Dedifferentiated amniotic fluid mesenchymal stem cell (primary cell): ENCODE measurements around the gene MYLK4.

Source experiments
- DNase-seq: peaks from one replicate; pipeline ENCODE4 v3.0.0-alpha.2; 2016; ENCODE audit errors: extremely low spot score

Gene MYLK4

GRCh38 chr6:2632976-2633584 is 117.6 kb downstream of the MYLK4 start:
- DNase-seq: no peak

GRCh38 chr6:2632368-2632767 is 118.4 kb downstream of the MYLK4 start:
- no peak for DNase-seq

GRCh38 chr6:2630891-2631571 is 119.7 kb downstream of the MYLK4 start:
- no peak for DNase-seq

GRCh38 chr6:2630359-2630758 is 120.4 kb downstream of the MYLK4 start:
- peak; percentile 19 for DNase-seq

- no peak for DNase-seq
Observed at GRCh38 chr6:2626401-2626800, 124.3 kb downstream of the MYLK4 start.

GRCh38 chr6:2625581-2625980 is 125.1 kb downstream of the MYLK4 start:
- no peak for DNase-seq

GRCh38 chr6:2624177-2624576 is 126.5 kb downstream of the MYLK4 start:
- DNase-seq: no peak

GRCh38 chr6:2623295-2623694 is 127.4 kb downstream of the MYLK4 start:
- DNase-seq: no peak

- no peak for DNase-seq
Observed at GRCh38 chr6:2622671-2623070, 128.1 kb downstream of the MYLK4 start.

- DNase-seq: no peak
Observed at GRCh38 chr6:2619651-2620050, 131.1 kb downstream of the MYLK4 start.

- no peak for DNase-seq
Observed at GRCh38 chr6:2617729-2618128, 133.0 kb downstream of the MYLK4 start.

- DNase-seq: no peak
Observed at GRCh38 chr6:2616811-2617210, 133.9 kb downstream of the MYLK4 start.

GRCh38 chr6:2615251-2615650 is 135.5 kb downstream of the MYLK4 start:
- DNase-seq: no peak

- DNase-seq: no peak
Observed at GRCh38 chr6:2614846-2615245, 135.9 kb downstream of the MYLK4 start.

GRCh38 chr6:2614155-2614554 is 136.6 kb downstream of the MYLK4 start:
- no peak for DNase-seq
